Measurements from ENCODE around the gene MYBBP1A. TPM values are rescaled to one million over a fixed set of nuclear protein-coding genes. Genes with fewer than 3 reads are reported as not detected.

The MYBBP1A gene
- total and polyA plus RNA-seq, 2 experiments from 2014 or later = 70.7 to 213 TPM

- TF ChIP-seq CREB1 (CRISPR knock-in tag; IDR thresholded peaks at IDR 0.05; ENCODE audit: low read depth) = no peak
- TF ChIP-seq REST (IDR thresholded peaks at IDR 0.05; ENCODE audit: unreplicated experiment) = no peak
- no peak for TF ChIP-seq CTCF (conservative IDR thresholded peaks at IDR 0.05; ENCODE audit: low read depth in 2 of 2)
- TF ChIP-seq ZNF331 (CRISPR knock-in tag; IDR thresholded peaks at IDR 0.05; ENCODE audit: low read depth) = no peak
- TF ChIP-seq EZH2phosphoT487 (IDR thresholded peaks at IDR 0.05; ENCODE audit: unreplicated experiment) = no peak
- TF ChIP-seq POLR2AphosphoS5 (IDR thresholded peaks at IDR 0.05; ENCODE audit: low read depth) = no peak
- no peak for TF ChIP-seq ZNF114 (CRISPR knock-in tag; IDR thresholded peaks at IDR 0.05)
- TF ChIP-seq ETS1 (IDR thresholded peaks at IDR 0.05) = no peak
Measured at GRCh38 chr17:4583206-4583605, 28.0 kb upstream of the MYBBP1A start (continued).

GRCh38 chr17:4582691-4583090 is 27.5 kb upstream of the MYBBP1A start:
- no peaks in the 10 kb centered on the region for H3F3A ChIP-seq (replicated peaks; ENCODE audit: low read depth)
- no peaks in the 10 kb centered on the region for H3K79me2 ChIP-seq (replicated peaks; ENCODE audit: insufficient read depth)
- H3K36me3 Mint-ChIP-seq (ENCODE audit: low read depth) = 0 out of 3 replicates have a peak, but pooled peaks cover 3% of the 10 kb centered on the region
- H3K27ac Mint-ChIP-seq = no peak overlapping the region
- TF ChIP-seq EZH2phosphoT487 (IDR thresholded peaks at IDR 0.05; ENCODE audit: unreplicated experiment) (no peak), CREB1 (CRISPR knock-in tag; IDR thresholded peaks at IDR 0.05; ENCODE audit: low read depth) (no peak)
- H3K27me3 ChIP-seq (ENCODE audit: insufficient read depth) = peaks cover 39% of the 10 kb centered on the region
- H3K4me1 ChIP-seq (ENCODE audit: insufficient read depth) = peaks cover 9% of the 10 kb centered on the region
- no peak overlapping the region for H3K4me2 ChIP-seq
- no peaks in the 10 kb centered on the region for H4K20me1 ChIP-seq (replicated peaks; ENCODE audit: insufficient read depth)
- H3K27me3 Mint-ChIP-seq (ENCODE audit: insufficient read depth, low read depth, poor library complexity) = peaks cover 39% of the 10 kb centered on the region
- no peak overlapping the region for H2AFZ ChIP-seq
- H3K4me1 Mint-ChIP-seq = peaks cover 25% of the 10 kb centered on the region
- H3K4me3 ChIP-seq = no peak overlapping the region
- no peaks in the 10 kb centered on the region for H3K9me2 ChIP-seq (ENCODE audit: insufficient read depth)
- ATAC-seq (no peak), DNase-seq (ENCODE audit: low spot score) (no peak)
- H3K4me3 Mint-ChIP-seq = no peak overlapping the region
- H3K36me3 ChIP-seq (ENCODE audit: insufficient read depth) = no peaks in the 10 kb centered on the region
- no peak overlapping the region for H3K27ac ChIP-seq (ENCODE audit: low read depth)
- peaks cover 4% of the 10 kb centered on the region; the same call in 2 of the 3 replicates for H3K9me3 Mint-ChIP-seq
